Mesothelial cell of epicardium (in vitro differentiated cells): ENCODE results near the gene BCS1L. TPM values are rescaled to one million over a fixed set of nuclear protein-coding genes. Genes with fewer than 3 reads are reported as not detected.
A peak's percentile ranks its signal among the peaks of the same experiment; 100 is the strongest.

Source experiments
- DNase-seq, 2 experiments: peaks; one replicate each; pipeline ENCODE4 v3.0.0; 2021; ENCODE audit warnings: low spot score in 2 of 2; ENCODE audit not compliant: unreplicated experiment in 2 of 2
- H3K27ac Mint-ChIP-seq: 2 replicates; pipeline ENCODE4 v1.8.0; 2021; ENCODE audit warnings: mixed read lengths
- H3K27me3 Mint-ChIP-seq: 2 replicates; pipeline ENCODE4 v1.8.0; 2021; ENCODE audit warnings: low read depth, mixed read lengths
- H3K36me3 Mint-ChIP-seq: 2 replicates; pipeline ENCODE4 v1.8.0; 2021; ENCODE audit warnings: mixed read lengths
- H3K4me1 Mint-ChIP-seq: 2 replicates; pipeline ENCODE4 v1.8.0; 2021; ENCODE audit warnings: mixed read lengths
- H3K4me3 Mint-ChIP-seq: 2 replicates; pipeline ENCODE4 v1.8.0; 2021; ENCODE audit warnings: mild to moderate bottlenecking, moderate library complexity, mixed read lengths
- H3K9me3 Mint-ChIP-seq: 2 replicates; pipeline ENCODE4 v1.8.0; 2021; ENCODE audit warnings: mixed read lengths
- CTCF ChIP-seq: fragments of 200-600 bp; sonication (generic); IDR thresholded peaks from one replicate; pipeline ENCODE4 v1.5.0; 2021; ENCODE audit warnings: antibody characterized with exemption; ENCODE audit not compliant: unreplicated experiment
- total RNA-seq: library from RNA; stranded (reverse); gene quantifications from 3 replicates; pipeline ENCODE4 v1.2.1, GENCODE V29; 2021

BCS1L gene
- total RNA-seq, 1 donor from 2014 or later = 39.4 TPM

GRCh38 chr2:218698885-218699284, 39.4 kb downstream of the BCS1L start:
- no peak for TF ChIP-seq CTCF
- H3K4me1 Mint-ChIP-seq = no peaks in the 10 kb centered on the region
- no peak for DNase-seq
- peaks cover 26% of the 10 kb centered on the region for H3K36me3 Mint-ChIP-seq
- H3K9me3 Mint-ChIP-seq = no peaks in the 10 kb centered on the region
- H3K4me3 Mint-ChIP-seq = no peak overlapping the region
- no peak overlapping the region for H3K27ac Mint-ChIP-seq
- H3K27me3 Mint-ChIP-seq = no peaks in the 10 kb centered on the region

GRCh38 chr2:218701806-218702205, 42.3 kb downstream of the BCS1L start:
- peaks cover 16% of the 10 kb centered on the region for H3K36me3 Mint-ChIP-seq
- DNase-seq = no peak
- no peak overlapping the region for H3K4me3 Mint-ChIP-seq
- H3K4me1 Mint-ChIP-seq = no peaks in the 10 kb centered on the region
- H3K9me3 Mint-ChIP-seq = no peaks in the 10 kb centered on the region
- TF ChIP-seq CTCF = no peak
- H3K27me3 Mint-ChIP-seq = no peaks in the 10 kb centered on the region
- no peak overlapping the region for H3K27ac Mint-ChIP-seq

GRCh38 chr2:218703341-218703740, 43.9 kb downstream of the BCS1L start:
- peaks cover 16% of the 10 kb centered on the region for H3K36me3 Mint-ChIP-seq
- no peak overlapping the region for H3K4me3 Mint-ChIP-seq
- no peaks in the 10 kb centered on the region for H3K4me1 Mint-ChIP-seq
- no peaks in the 10 kb centered on the region for H3K9me3 Mint-ChIP-seq
- TF ChIP-seq CTCF = no peak
- no peaks in the 10 kb centered on the region for H3K27me3 Mint-ChIP-seq
- no peak overlapping the region for H3K27ac Mint-ChIP-seq
- no peak for DNase-seq

GRCh38 chr2:218708086-218708485, 48.6 kb downstream of the BCS1L start:
- TF ChIP-seq CTCF = no peak
- Mint-ChIP-seq H3K4me1 (peaks cover 8% of the 10 kb centered on the region), H3K36me3 (no peaks in the 10 kb centered on the region), H3K27ac (no peak overlapping the region), H3K27me3 (no peaks in the 10 kb centered on the region), H3K4me3 (no peak overlapping the region), H3K9me3 (no peaks in the 10 kb centered on the region)
- no peak for DNase-seq

- Mint-ChIP-seq H3K9me3 (no peaks in the 10 kb centered on the region), H3K27me3 (no peaks in the 10 kb centered on the region), H3K4me1 (peaks cover 8% of the 10 kb centered on the region), H3K27ac (peak overlapping the region; percentile 34), H3K36me3 (no peaks in the 10 kb centered on the region), H3K4me3 (peak overlapping the region; percentile 98)
- no peak for TF ChIP-seq CTCF
- DNase-seq = no peak
Measured at GRCh38 chr2:218709908-218710307, 50.4 kb downstream of the BCS1L start.

GRCh38 chr2:218710334-218710686, 50.8 kb downstream of the BCS1L start:
- Mint-ChIP-seq H3K4me3 (peak overlapping the region; percentile 98), H3K27me3 (no peaks in the 10 kb centered on the region), H3K27ac (peak overlapping the region; percentile 97), H3K9me3 (no peaks in the 10 kb centered on the region), H3K4me1 (peaks cover 8% of the 10 kb centered on the region), H3K36me3 (no peaks in the 10 kb centered on the region)
- DNase-seq = no peak
- TF ChIP-seq CTCF = no peak
